Measurements from ENCODE around the gene ZNF638. TPM values are rescaled to one million over a fixed set of nuclear protein-coding genes. Genes with fewer than 3 reads are reported as not detected.

Gene ZNF638
- total and polyA plus RNA-seq, 2 donors, result 149 to 210 TPM

DNA sequence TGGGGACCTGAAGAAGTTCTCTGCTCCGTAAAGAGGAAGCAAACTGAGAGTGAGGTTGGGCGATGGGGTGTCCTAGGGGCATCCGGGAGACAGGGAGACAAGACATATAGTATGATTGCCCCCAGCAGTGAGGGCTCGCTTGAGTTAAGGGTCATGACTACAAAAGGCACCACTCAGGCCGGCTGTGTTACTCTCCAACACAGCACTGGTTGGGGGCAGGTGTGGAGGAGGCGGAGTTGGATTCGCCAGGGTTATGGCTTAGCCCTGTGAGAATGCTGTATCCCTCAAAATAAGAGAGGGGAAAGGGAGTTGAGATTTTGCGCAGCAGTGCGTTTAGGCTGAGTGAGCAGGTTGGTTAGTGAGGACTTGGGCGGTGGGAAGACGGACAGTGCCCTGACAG, 133.8 kb downstream of the ZNF638 start:
- H3K4me3 ChIP-seq (ENCODE audit: low read length in 2 of 2), result no peak overlapping the region
- no peak overlapping the region for H3K27ac ChIP-seq (ENCODE audit: low read depth in 1 of 2, low read length in 1 of 2)
- 68% methylated on average over 11 of the region's 11 CpGs for WGBS
- peaks cover 36 to 72% of the 10 kb centered on the region in 2 donors for H3K27me3 ChIP-seq (ENCODE audit: control insufficient read depth in 2 of 2, insufficient read depth in 1 of 2, low read length in 1 of 2)
- H3K9me3 ChIP-seq (ENCODE audit: control insufficient read depth in 2 of 2, insufficient read depth in 1 of 2, low read length in 1 of 2), result peaks cover 7 to 28% of the 10 kb centered on the region in 2 donors
- DNase-seq (ENCODE audit: low read depth in 6 of 9, low spot score in 9 of 9), result no peak
- no peaks in the 10 kb centered on the region for H3K36me3 ChIP-seq (ENCODE audit: control insufficient read depth in 2 of 2, insufficient read depth in 2 of 2, low read length in 1 of 2)
- H3K4me1 ChIP-seq (ENCODE audit: control insufficient read depth in 2 of 2, insufficient read depth in 2 of 2, low read length in 2 of 2), result peaks cover 0 to 5% of the 10 kb centered on the region in 2 donors

DNA sequence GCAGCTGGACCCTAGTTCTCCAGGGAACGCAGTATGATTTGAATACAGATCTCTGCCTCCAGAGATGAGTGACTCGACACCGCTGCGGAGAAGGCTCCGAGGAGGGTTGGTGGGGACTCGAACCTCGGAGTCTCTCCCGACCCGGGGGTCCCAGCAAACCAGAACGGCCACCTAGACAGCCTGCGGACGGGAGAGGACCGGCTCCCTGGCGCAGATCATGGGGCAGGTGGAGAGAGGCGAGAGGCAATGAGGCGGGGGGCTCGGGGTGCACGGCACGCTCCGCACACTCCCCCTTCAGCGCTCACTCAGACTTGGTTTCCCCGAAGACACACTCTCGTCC, 134.3 kb downstream of the ZNF638 start:
- Histone ChIP-seq H3K27me3 (ENCODE audit: control insufficient read depth in 2 of 2, insufficient read depth in 1 of 2, low read length in 1 of 2) (peaks cover 36 to 72% of the 10 kb centered on the region in 2 donors), H3K4me1 (ENCODE audit: control insufficient read depth in 2 of 2, insufficient read depth in 2 of 2, low read length in 2 of 2) (peaks cover 0 to 5% of the 10 kb centered on the region in 2 donors), H3K9me3 (ENCODE audit: control insufficient read depth in 2 of 2, insufficient read depth in 1 of 2, low read length in 1 of 2) (peaks cover 7 to 28% of the 10 kb centered on the region in 2 donors), H3K36me3 (ENCODE audit: control insufficient read depth in 2 of 2, insufficient read depth in 2 of 2, low read length in 1 of 2) (no peaks in the 10 kb centered on the region), H3K4me3 (ENCODE audit: low read length in 2 of 2) (no peak overlapping the region), H3K27ac (ENCODE audit: low read depth in 1 of 2, low read length in 1 of 2) (no peak overlapping the region)
- no peak for DNase-seq (ENCODE audit: low read depth in 6 of 9, low spot score in 9 of 9)
- 13% methylated on average over 23 of the region's 23 CpGs for WGBS

DNA sequence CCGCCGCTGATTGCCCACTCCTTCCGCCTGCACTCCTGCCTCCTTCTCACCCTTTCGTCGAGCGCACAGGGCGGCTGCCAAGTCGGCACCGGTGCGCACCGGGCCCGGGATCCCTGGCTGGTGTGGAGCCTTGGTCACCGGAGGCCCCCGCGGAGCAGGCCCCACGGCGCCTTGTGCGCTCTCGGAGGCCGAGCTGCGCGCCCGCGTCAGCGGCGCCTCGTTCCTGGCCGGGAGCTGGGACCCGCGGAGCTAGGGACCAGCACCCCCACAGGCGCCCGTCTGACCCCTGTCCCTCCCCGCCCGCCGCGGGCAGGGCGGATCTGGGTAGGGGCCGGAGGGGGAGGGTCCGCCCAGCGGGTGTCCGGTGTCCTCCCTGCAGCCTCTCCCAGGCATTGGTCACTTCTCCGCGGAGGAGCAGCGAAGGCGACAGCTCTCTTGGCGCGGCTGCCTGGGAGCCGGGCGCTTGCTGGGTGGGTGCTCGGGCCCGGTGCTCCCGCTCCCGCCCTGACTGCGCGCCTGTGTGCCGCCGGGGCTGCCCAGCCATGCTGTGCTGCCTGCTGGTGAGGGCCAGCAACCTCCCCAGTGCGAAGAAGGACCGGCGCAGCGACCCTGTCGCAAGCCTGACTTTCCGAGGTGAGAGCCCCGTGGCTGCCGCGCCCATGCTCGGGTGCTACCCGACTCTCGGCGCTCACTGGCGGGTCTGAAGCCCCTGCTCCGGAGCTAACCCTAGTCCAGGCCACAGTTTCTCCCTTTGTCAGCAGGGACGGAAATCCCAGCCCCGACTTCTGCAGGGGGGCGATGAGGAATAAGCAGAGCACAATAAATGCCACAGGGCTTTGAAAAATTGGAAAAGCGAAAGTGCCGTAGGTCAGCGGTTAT, 135.0 kb downstream of the ZNF638 start:
- peaks cover 36 to 72% of the 10 kb centered on the region in 2 donors for H3K27me3 ChIP-seq (ENCODE audit: control insufficient read depth in 2 of 2, insufficient read depth in 1 of 2, low read length in 1 of 2)

DNA sequence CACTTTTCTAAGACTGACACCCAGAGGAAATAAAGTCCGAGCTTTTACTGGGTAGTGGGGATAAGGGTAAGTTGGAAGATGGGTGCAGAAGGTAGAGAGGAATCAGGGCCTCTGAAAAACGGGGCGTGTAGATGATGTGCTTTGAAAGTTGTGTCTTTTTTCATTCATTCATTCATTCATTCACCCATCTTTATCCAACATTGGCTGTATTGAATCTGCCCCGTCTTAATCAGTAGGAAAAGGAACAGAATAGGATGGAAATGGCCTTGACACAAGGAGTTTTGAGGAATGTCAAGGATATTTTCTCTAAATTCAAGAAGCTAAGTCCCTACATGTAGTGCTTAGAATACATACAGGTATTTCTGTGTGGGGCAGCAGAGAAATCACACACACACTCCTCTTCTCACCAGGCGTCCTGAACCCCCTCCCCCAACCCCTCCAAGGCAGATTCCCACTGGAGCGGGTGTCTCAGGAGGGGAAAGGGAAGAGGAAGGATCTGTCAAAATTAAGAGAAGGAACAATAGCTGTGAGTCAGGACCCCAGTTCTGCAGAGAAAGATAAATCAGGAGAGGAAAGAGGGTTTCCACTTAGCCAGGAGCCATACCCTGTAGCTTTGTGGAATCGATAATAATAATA, 135.7 kb downstream of the ZNF638 start:
- peaks cover 36 to 72% of the 10 kb centered on the region in 2 donors for H3K27me3 ChIP-seq (ENCODE audit: control insufficient read depth in 2 of 2, insufficient read depth in 1 of 2, low read length in 1 of 2)

More for the DNA sequence above, 135.0 kb downstream of the ZNF638 start:
- Histone ChIP-seq H3K4me3 (ENCODE audit: low read length in 2 of 2) (peak overlapping the region; percentile 36 to 56), H3K9me3 (ENCODE audit: control insufficient read depth in 2 of 2, insufficient read depth in 1 of 2, low read length in 1 of 2) (peaks cover 7 to 28% of the 10 kb centered on the region in 2 donors), H3K4me1 (ENCODE audit: control insufficient read depth in 2 of 2, insufficient read depth in 2 of 2, low read length in 2 of 2) (peaks cover 0 to 5% of the 10 kb centered on the region in 2 donors), H3K36me3 (ENCODE audit: control insufficient read depth in 2 of 2, insufficient read depth in 2 of 2, low read length in 1 of 2) (no peaks in the 10 kb centered on the region), H3K27ac (ENCODE audit: low read depth in 1 of 2, low read length in 1 of 2) (no peak overlapping the region)
- DNase-seq (ENCODE audit: low read depth in 6 of 9, low spot score in 9 of 9), result peak in 1 of 9 donors; percentile 12
- 1% methylated on average over 78 of the region's 78 CpGs for WGBS

DNA sequence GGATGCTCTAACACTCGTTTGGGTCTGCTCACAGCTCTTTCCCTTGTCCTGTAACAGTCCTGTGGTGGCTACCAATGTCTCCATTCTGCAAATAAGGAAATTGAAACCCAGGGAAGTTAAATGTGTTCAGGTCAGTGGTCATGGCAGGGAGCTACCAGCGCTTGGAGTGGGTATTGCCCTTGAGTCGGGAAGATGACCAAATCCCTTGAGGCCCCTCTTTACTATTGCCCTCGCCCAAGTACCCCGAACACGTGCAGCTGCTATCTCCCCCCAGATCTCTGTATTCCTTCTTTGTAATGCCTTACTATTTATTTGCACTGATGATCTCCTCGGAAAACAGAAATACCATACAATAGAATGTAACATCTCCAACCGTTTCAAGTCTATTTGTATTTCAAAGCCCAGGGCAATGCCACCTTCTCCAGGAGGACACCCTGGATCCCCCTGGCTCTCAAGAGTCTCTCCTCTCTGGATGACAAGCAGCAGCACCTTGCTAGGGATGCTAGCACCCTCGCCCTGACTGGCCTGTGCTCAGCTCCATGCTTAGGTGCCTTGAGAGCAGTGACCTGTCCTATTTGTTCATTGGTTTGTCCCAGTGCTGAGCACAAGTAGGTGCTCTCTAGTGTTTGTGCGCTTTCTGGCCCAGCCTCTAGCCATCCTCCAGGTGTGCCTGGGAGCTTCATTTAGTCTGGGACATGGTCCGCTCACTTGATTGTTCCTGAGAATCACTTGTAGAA, 136.9 kb downstream of the ZNF638 start:
- peaks cover 36 to 64% of the 10 kb centered on the region in 2 donors for H3K27me3 ChIP-seq (ENCODE audit: control insufficient read depth in 2 of 2, insufficient read depth in 1 of 2, low read length in 1 of 2)
- DNase-seq (ENCODE audit: low read depth in 6 of 9, low spot score in 9 of 9), result no peak
- peaks cover 0 to 12% of the 10 kb centered on the region in 2 donors for H3K9me3 ChIP-seq (ENCODE audit: control insufficient read depth in 2 of 2, insufficient read depth in 1 of 2, low read length in 1 of 2)
- H3K36me3 ChIP-seq (ENCODE audit: control insufficient read depth in 2 of 2, insufficient read depth in 2 of 2, low read length in 1 of 2), result no peaks in the 10 kb centered on the region
- 84% methylated on average over 11 of the region's 11 CpGs for WGBS
- H3K4me3 ChIP-seq (ENCODE audit: low read length in 2 of 2), result no peak overlapping the region
- H3K4me1 ChIP-seq (ENCODE audit: control insufficient read depth in 2 of 2, insufficient read depth in 2 of 2, low read length in 2 of 2), result peaks cover 0 to 5% of the 10 kb centered on the region in 2 donors
- no peak overlapping the region for H3K27ac ChIP-seq (ENCODE audit: low read depth in 1 of 2, low read length in 1 of 2)

More for the DNA sequence above, 135.7 kb downstream of the ZNF638 start:
- Histone ChIP-seq H3K4me3 (ENCODE audit: low read length in 2 of 2) (peak overlapping the region; percentile 36 to 56), H3K9me3 (ENCODE audit: control insufficient read depth in 2 of 2, insufficient read depth in 1 of 2, low read length in 1 of 2) (peaks cover 7 to 24% of the 10 kb centered on the region in 2 donors), H3K4me1 (ENCODE audit: control insufficient read depth in 2 of 2, insufficient read depth in 2 of 2, low read length in 2 of 2) (peaks cover 0 to 5% of the 10 kb centered on the region in 2 donors), H3K36me3 (ENCODE audit: control insufficient read depth in 2 of 2, insufficient read depth in 2 of 2, low read length in 1 of 2) (no peaks in the 10 kb centered on the region), H3K27ac (ENCODE audit: low read depth in 1 of 2, low read length in 1 of 2) (no peak overlapping the region)
- whole genome bisulfite sequencing, result 4% methylated on average over 7 of the region's 7 CpGs
- no peak for DNase-seq (ENCODE audit: low read depth in 6 of 9, low spot score in 9 of 9)

DNA sequence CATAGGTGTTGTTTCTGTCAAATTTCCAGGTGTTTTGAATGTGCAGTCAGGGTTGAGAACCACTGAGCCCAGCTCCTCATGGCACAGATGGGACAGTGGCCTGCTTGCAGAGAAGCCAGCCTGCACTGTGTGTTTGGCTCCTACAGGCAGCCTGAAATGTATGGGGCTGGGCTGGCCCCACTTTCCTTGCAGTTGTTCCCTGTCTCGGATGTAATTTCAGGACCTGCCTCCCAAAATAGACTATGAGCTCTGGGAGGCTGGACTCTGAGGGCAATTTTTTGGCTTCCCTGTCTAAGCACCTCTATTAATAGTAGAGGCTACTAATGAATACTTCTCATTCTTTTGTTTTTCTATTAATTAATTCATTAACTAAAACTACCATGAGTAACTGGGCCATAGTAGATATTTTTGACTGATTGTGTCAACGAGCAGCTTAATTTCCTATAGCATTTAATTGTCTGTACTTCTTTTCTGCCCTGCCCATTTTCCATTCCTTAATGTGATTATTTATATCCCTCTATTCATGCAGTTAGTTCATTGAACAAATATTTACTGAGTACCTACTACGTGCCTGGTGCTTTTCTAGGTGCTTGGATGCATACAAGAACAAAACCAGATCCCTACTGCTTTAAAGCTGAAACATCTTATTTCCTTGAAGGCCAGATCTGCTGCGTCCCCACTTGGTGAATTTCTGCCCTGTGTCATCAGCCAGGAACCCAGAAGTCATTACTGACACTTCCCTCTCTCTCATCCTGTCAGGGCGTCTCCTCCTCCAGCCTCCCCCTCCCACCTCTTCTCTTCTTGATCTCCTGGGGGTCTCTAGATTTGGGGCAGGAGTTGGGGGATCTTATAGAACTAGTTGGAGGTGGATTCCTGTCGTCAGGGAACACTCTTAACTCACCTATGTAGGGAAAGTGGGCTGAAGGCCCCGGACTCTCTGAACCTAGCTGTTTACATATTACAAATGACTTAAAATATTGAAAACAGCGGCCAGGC, 138.1 kb downstream of the ZNF638 start:
- DNase-seq (ENCODE audit: low read depth in 6 of 9, low spot score in 9 of 9), result no peak
- Histone ChIP-seq H3K4me3 (ENCODE audit: low read length in 2 of 2) (no peak overlapping the region), H3K4me1 (ENCODE audit: control insufficient read depth in 2 of 2, insufficient read depth in 2 of 2, low read length in 2 of 2) (peaks cover 0 to 5% of the 10 kb centered on the region in 2 donors), H3K27me3 (ENCODE audit: control insufficient read depth in 2 of 2, insufficient read depth in 1 of 2, low read length in 1 of 2) (peaks cover 34 to 53% of the 10 kb centered on the region in 2 donors), H3K36me3 (ENCODE audit: control insufficient read depth in 2 of 2, insufficient read depth in 2 of 2, low read length in 1 of 2) (no peaks in the 10 kb centered on the region), H3K9me3 (ENCODE audit: control insufficient read depth in 2 of 2, insufficient read depth in 1 of 2, low read length in 1 of 2) (peaks cover 0 to 3% of the 10 kb centered on the region in 2 donors), H3K27ac (ENCODE audit: low read depth in 1 of 2, low read length in 1 of 2) (no peak overlapping the region)
- 89% methylated on average over 8 of the region's 8 CpGs for WGBS

DNA sequence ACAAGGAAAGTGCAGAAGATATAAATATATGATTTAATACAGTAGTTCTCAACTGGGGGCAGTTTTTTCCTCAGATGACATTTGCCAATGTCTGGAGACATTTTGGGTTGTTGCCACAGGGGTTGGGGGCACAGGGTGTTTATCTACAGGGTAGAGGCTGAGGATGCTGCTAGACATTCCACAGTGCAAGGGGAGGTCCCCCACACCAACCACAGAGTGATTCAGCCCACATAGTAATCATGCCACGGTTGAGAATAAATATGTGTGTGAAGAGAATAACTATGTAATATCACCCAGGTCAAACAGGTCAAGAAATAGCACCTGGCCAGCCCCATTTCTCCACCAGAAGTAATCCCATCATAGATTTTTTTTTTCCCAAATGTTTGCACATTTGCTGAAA, 139.7 kb downstream of the ZNF638 start:
- H3K27me3 ChIP-seq (ENCODE audit: control insufficient read depth in 2 of 2, insufficient read depth in 1 of 2, low read length in 1 of 2), result peaks cover 23 to 37% of the 10 kb centered on the region in 2 donors
- 86% methylated on average over 1 of the region's 1 CpG for WGBS
- H3K9me3 ChIP-seq (ENCODE audit: control insufficient read depth in 2 of 2, insufficient read depth in 1 of 2, low read length in 1 of 2), result peaks cover 0 to 3% of the 10 kb centered on the region in 2 donors
- no peak overlapping the region for H3K4me3 ChIP-seq (ENCODE audit: low read length in 2 of 2)
- no peaks in the 10 kb centered on the region for H3K36me3 ChIP-seq (ENCODE audit: control insufficient read depth in 2 of 2, insufficient read depth in 2 of 2, low read length in 1 of 2)
- H3K4me1 ChIP-seq (ENCODE audit: control insufficient read depth in 2 of 2, insufficient read depth in 2 of 2, low read length in 2 of 2), result peaks cover 0 to 2% of the 10 kb centered on the region in 2 donors
- H3K27ac ChIP-seq (ENCODE audit: low read depth in 1 of 2, low read length in 1 of 2), result no peak overlapping the region
- DNase-seq (ENCODE audit: low read depth in 6 of 9, low spot score in 9 of 9), result no peak

DNA sequence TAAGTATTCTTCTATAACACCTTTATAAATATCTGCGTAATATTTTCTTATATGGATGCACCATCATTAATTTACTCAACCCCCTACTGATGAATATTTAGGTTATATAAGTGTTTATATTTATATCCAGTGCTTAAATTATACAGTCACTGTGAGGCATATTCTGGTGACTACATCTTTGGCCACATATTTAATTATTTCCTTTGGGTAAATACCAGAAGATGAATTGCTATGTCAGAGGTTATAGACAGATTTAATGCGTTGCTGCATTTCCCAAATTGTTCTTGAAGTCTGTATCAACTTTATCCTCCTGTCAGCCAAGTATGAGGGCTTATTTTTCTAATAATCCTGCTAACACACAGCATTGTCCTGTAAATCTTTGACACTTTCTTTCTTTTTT, 140.4 kb downstream of the ZNF638 start:
- Histone ChIP-seq H3K27me3 (ENCODE audit: control insufficient read depth in 2 of 2, insufficient read depth in 1 of 2, low read length in 1 of 2) (peaks cover 15 to 30% of the 10 kb centered on the region in 2 donors), H3K4me3 (ENCODE audit: low read length in 2 of 2) (no peak overlapping the region), H3K9me3 (ENCODE audit: control insufficient read depth in 2 of 2, insufficient read depth in 1 of 2, low read length in 1 of 2) (no peaks in the 10 kb centered on the region), H3K27ac (ENCODE audit: low read depth in 1 of 2, low read length in 1 of 2) (no peak overlapping the region), H3K36me3 (ENCODE audit: control insufficient read depth in 2 of 2, insufficient read depth in 2 of 2, low read length in 1 of 2) (no peaks in the 10 kb centered on the region), H3K4me1 (ENCODE audit: control insufficient read depth in 2 of 2, insufficient read depth in 2 of 2, low read length in 2 of 2) (peaks cover 0 to 2% of the 10 kb centered on the region in 2 donors)
- 46% methylated on average over 2 of the region's 2 CpGs for WGBS
- DNase-seq (ENCODE audit: low read depth in 6 of 9, low spot score in 9 of 9), result no peak
